Neural progenitor cell (in vitro differentiated cells): ENCODE results near the gene LGR6.

Source experiments
- EZH2 ChIP-seq: fragments of 200-600 bp; sonication (generic); IDR thresholded peaks from 2 replicates; pipeline ENCODE4 v1.6.1; 2017; ENCODE audit warnings: antibody characterized with exemption, mild to moderate bottlenecking, moderate library complexity
- EZH2phosphoT487 ChIP-seq: fragments of 200-600 bp; sonication (generic); IDR thresholded peaks from 2 replicates; pipeline ENCODE4 v1.6.1; 2017; ENCODE audit warnings: antibody characterized with exemption
- TF ChIP-seq, protein P1 (sequence below): fragments of 200-600 bp; sonication (generic); IDR thresholded peaks from 2 replicates; pipeline ENCODE4 v1.5.1; 2017; ENCODE audit warnings: antibody characterized with exemption, mild to moderate bottlenecking

- TF ChIP-seq, protein P1, sequence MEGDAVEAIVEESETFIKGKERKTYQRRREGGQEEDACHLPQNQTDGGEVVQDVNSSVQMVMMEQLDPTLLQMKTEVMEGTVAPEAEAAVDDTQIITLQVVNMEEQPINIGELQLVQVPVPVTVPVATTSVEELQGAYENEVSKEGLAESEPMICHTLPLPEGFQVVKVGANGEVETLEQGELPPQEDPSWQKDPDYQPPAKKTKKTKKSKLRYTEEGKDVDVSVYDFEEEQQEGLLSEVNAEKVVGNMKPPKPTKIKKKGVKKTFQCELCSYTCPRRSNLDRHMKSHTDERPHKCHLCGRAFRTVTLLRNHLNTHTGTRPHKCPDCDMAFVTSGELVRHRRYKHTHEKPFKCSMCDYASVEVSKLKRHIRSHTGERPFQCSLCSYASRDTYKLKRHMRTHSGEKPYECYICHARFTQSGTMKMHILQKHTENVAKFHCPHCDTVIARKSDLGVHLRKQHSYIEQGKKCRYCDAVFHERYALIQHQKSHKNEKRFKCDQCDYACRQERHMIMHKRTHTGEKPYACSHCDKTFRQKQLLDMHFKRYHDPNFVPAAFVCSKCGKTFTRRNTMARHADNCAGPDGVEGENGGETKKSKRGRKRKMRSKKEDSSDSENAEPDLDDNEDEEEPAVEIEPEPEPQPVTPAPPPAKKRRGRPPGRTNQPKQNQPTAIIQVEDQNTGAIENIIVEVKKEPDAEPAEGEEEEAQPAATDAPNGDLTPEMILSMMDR, result no peak
- TF ChIP-seq EZH2, result no peak
- TF ChIP-seq EZH2phosphoT487, result no peak
These were observed 99.2 kb downstream of the LGR6 start for GRCh38 chr1:202292773-202293172.
